ENCODE data around the gene LINC00237.

Gene LINC00237

DNA sequence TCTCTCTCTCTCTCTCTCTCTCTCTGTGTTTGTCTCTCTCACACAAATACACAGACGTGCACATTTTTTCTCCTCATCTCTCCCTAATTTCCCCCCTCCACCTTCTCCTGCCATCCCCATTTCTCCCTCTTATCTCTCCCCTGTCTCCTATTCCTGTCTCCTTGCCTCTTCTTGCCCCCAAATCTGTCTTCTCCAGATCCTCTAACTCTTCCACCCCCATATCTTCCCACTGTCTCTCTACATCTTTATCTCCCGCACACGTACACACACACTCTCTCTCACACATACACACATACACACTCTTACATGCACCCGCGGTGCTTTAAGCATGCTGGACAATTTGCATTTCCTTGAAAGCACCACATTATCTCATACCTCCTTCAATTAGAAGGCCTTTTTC, 35.7 kb upstream of the LINC00237 start:
- Histone ChIP-seq H3K4me3 (replicated peaks; ENCODE audit: insufficient read depth, low read length) (no peak overlapping the region), H3K27me3 (ENCODE audit: insufficient read depth, poor library complexity, severe bottlenecking) (no peaks in the 10 kb centered on the region), H3K27ac (replicated peaks) (no peak overlapping the region)
- no peak for DNase-seq (ENCODE audit: low read depth in 1 of 2, low spot score in 1 of 2)
- TF ChIP-seq GABPA (IDR thresholded peaks at IDR 0.05; ENCODE audit: low read depth), result no peak
- TF ChIP-seq, protein P1, sequence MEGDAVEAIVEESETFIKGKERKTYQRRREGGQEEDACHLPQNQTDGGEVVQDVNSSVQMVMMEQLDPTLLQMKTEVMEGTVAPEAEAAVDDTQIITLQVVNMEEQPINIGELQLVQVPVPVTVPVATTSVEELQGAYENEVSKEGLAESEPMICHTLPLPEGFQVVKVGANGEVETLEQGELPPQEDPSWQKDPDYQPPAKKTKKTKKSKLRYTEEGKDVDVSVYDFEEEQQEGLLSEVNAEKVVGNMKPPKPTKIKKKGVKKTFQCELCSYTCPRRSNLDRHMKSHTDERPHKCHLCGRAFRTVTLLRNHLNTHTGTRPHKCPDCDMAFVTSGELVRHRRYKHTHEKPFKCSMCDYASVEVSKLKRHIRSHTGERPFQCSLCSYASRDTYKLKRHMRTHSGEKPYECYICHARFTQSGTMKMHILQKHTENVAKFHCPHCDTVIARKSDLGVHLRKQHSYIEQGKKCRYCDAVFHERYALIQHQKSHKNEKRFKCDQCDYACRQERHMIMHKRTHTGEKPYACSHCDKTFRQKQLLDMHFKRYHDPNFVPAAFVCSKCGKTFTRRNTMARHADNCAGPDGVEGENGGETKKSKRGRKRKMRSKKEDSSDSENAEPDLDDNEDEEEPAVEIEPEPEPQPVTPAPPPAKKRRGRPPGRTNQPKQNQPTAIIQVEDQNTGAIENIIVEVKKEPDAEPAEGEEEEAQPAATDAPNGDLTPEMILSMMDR (IDR thresholded peaks at IDR 0.05; ENCODE audit: insufficient read depth, low read length), result no peak
- TF ChIP-seq POLR2AphosphoS5 (IDR thresholded peaks at IDR 0.05; ENCODE audit: low read depth), result no peak
- no peak for TF ChIP-seq SPI1 (IDR thresholded peaks at IDR 0.05; ENCODE audit: borderline replicate concordance, low read depth)
- TF ChIP-seq, protein P2, sequence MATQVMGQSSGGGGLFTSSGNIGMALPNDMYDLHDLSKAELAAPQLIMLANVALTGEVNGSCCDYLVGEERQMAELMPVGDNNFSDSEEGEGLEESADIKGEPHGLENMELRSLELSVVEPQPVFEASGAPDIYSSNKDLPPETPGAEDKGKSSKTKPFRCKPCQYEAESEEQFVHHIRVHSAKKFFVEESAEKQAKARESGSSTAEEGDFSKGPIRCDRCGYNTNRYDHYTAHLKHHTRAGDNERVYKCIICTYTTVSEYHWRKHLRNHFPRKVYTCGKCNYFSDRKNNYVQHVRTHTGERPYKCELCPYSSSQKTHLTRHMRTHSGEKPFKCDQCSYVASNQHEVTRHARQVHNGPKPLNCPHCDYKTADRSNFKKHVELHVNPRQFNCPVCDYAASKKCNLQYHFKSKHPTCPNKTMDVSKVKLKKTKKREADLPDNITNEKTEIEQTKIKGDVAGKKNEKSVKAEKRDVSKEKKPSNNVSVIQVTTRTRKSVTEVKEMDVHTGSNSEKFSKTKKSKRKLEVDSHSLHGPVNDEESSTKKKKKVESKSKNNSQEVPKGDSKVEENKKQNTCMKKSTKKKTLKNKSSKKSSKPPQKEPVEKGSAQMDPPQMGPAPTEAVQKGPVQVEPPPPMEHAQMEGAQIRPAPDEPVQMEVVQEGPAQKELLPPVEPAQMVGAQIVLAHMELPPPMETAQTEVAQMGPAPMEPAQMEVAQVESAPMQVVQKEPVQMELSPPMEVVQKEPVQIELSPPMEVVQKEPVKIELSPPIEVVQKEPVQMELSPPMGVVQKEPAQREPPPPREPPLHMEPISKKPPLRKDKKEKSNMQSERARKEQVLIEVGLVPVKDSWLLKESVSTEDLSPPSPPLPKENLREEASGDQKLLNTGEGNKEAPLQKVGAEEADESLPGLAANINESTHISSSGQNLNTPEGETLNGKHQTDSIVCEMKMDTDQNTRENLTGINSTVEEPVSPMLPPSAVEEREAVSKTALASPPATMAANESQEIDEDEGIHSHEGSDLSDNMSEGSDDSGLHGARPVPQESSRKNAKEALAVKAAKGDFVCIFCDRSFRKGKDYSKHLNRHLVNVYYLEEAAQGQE (IDR thresholded peaks at IDR 0.05; ENCODE audit: insufficient replicate concordance, low read depth), result no peak

DNA sequence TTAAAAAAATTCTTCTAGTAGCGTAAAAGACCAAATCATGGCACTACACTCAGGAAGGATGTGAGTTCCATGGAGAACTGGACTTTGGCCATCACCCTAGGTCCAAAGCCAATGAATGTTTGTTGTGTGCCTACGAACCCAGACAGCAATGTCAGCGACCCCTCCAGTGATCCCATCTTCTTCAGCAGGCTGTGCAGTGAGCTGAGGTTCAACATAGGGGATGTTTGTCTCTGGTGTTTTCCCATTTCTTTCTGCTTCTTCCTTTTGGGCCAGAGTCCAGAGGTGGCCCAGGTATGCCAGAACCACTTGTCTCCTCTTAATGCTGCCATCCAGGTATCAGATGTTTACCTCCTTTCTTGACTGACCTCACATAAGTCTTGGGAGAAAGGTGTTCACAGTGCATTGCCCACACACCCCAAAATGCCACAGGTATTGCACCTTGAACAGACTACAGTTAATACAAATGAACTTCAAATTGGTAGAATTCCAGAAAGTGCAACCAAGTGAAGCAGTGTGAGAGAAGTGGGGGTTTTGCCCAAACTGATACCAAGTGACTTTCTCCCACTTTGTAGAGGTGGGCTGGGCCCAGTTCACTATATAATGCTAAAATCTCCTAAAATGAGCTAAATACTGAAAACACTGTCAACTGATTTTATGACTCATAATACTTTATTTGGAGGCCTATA, 33.9 kb upstream of the LINC00237 start:
- no peak for DNase-seq (ENCODE audit: low read depth in 1 of 2, low spot score in 1 of 2)
- TF ChIP-seq, protein P2 (IDR thresholded peaks at IDR 0.05; ENCODE audit: insufficient replicate concordance, low read depth), result no peak
- TF ChIP-seq, protein P1 (IDR thresholded peaks at IDR 0.05; ENCODE audit: insufficient read depth, low read length), result no peak
- TF ChIP-seq SPI1 (IDR thresholded peaks at IDR 0.05; ENCODE audit: borderline replicate concordance, low read depth) (no peak), POLR2AphosphoS5 (IDR thresholded peaks at IDR 0.05; ENCODE audit: low read depth) (no peak), GABPA (IDR thresholded peaks at IDR 0.05; ENCODE audit: low read depth) (no peak)
- H3K27me3 ChIP-seq (ENCODE audit: insufficient read depth, poor library complexity, severe bottlenecking), result no peaks in the 10 kb centered on the region
- H3K4me3 ChIP-seq (replicated peaks; ENCODE audit: insufficient read depth, low read length), result no peak overlapping the region
- H3K27ac ChIP-seq (replicated peaks), result no peak overlapping the region

DNA sequence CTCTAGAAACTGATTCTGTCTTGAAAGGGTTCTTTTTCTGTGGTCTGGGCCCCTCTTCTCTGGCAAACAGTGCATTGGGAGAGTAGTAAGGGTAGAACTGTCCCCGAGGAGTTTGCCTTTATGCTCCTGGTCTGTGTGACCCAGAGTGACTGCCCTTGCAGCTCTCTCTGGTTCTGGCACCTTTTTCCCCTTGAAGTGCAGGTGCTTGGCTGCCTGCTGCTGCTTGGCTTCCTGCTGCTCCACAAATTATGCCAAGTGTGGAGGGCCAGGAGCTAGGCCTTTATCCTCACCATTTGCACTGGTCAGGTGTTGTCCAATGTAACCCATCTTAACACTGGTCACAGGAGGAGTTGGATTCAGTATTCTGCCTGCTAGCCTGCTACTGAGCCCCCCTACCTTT, 30.9 kb upstream of the LINC00237 start:
- TF ChIP-seq GABPA (IDR thresholded peaks at IDR 0.05; ENCODE audit: low read depth), result no peak
- TF ChIP-seq, protein P2 (IDR thresholded peaks at IDR 0.05; ENCODE audit: insufficient replicate concordance, low read depth), result no peak
- TF ChIP-seq, protein P1 (IDR thresholded peaks at IDR 0.05; ENCODE audit: insufficient read depth, low read length), result no peak
- TF ChIP-seq POLR2AphosphoS5 (IDR thresholded peaks at IDR 0.05; ENCODE audit: low read depth), result no peak
- no peak for TF ChIP-seq SPI1 (IDR thresholded peaks at IDR 0.05; ENCODE audit: borderline replicate concordance, low read depth)
- Histone ChIP-seq H3K27me3 (ENCODE audit: insufficient read depth, poor library complexity, severe bottlenecking) (no peaks in the 10 kb centered on the region), H3K27ac (replicated peaks) (no peak overlapping the region), H3K4me3 (replicated peaks; ENCODE audit: insufficient read depth, low read length) (no peak overlapping the region)
- no peak for DNase-seq (ENCODE audit: low read depth in 1 of 2, low spot score in 1 of 2)
